ENCODE results near the gene TRIM2. TPM values are rescaled to one million over a fixed set of nuclear protein-coding genes. Genes with fewer than 3 reads are reported as not detected.

The TRIM2 gene
- polyA plus RNA-seq, 3 donors = 0.50 to 0.96 (median 0.76) TPM

- Mint-ChIP-seq H3K27ac (no peak overlapping the region), H3K27me3 (ENCODE audit: low read depth in 3 of 3) (peaks cover 11 to 15% (median 15%) of the 10 kb centered on the region in 3 donors), H3K4me3 (no peak overlapping the region), H3K9me3 (peaks cover 0 to 1% (median 0%) of the 10 kb centered on the region in 7 donors), H3K4me1 (peaks cover 11% of the 10 kb centered on the region), H3K36me3 (no peaks in the 10 kb centered on the region)
- Histone ChIP-seq H4K20me1 (ENCODE audit: insufficient read depth, low read length) (no peaks in the 10 kb centered on the region), H2AFZ (ENCODE audit: insufficient read depth, low read depth, low read length, poor library complexity, severe bottlenecking) (no peak overlapping the region), H3K4me3 (replicated peaks in 1 of 3; ENCODE audit: low read depth in 2 of 3, low read length in 3 of 3) (no peak overlapping the region), H3K4me2 (replicated peaks; ENCODE audit: extremely low read depth, low read length, poor library complexity, severe bottlenecking) (no peak overlapping the region), H3K4me1 (ENCODE audit: control insufficient read depth in 1 of 2, insufficient read depth in 2 of 2, low read length in 2 of 2) (peaks cover 4 to 15% of the 10 kb centered on the region in 2 donors), H3K9ac (ENCODE audit: insufficient read depth, low read length, poor library complexity, severe bottlenecking) (no peak overlapping the region), H3K36me3 (replicated peaks in 1 of 2; ENCODE audit: control insufficient read depth in 1 of 2, insufficient read depth in 2 of 2, low read length in 2 of 2) (no peaks in the 10 kb centered on the region), H3K27me3 (ENCODE audit: control insufficient read depth in 2 of 2, insufficient read depth in 2 of 2, low read length in 2 of 2) (peaks cover 0 to 2% of the 10 kb centered on the region in 2 donors), H3K27ac (ENCODE audit: low read depth in 1 of 2, low read length in 2 of 2) (no peak overlapping the region), H3K79me2 (ENCODE audit: insufficient read depth, low read length) (no peaks in the 10 kb centered on the region), H3K9me3 (replicated peaks in 1 of 2; ENCODE audit: control insufficient read depth in 1 of 2, insufficient read depth in 1 of 2, low read length in 2 of 2) (no peaks in the 10 kb centered on the region)
- intact Hi-C loops (cut with micrococcal nuclease) = loop anchor here in 1 of 2 donors (10.0 kb wide), 1 partner anchor 186 kb away; the partner anchor contains the start of gene MND1
- DNase-seq = no peak
- peak; percentile 22 for TF ChIP-seq CTCF (IDR thresholded peaks at IDR 0.05)
- 100% methylated on average over 1 of the region's 4 CpGs for WGBS (ENCODE audit: insufficient coverage)
Observed at GRCh38 chr4:153159016-153159415, 45.2 kb upstream of the TRIM2 start.

- Histone ChIP-seq H3K27me3 (ENCODE audit: control insufficient read depth in 2 of 2, insufficient read depth in 2 of 2, low read length in 2 of 2) (peaks cover 0 to 2% of the 10 kb centered on the region in 2 donors), H3K4me1 (ENCODE audit: control insufficient read depth in 1 of 2, insufficient read depth in 2 of 2, low read length in 2 of 2) (peaks cover 0 to 11% of the 10 kb centered on the region in 2 donors), H3K9me3 (replicated peaks in 1 of 2; ENCODE audit: control insufficient read depth in 1 of 2, insufficient read depth in 1 of 2, low read length in 2 of 2) (no peaks in the 10 kb centered on the region), H3K4me2 (replicated peaks; ENCODE audit: extremely low read depth, low read length, poor library complexity, severe bottlenecking) (no peak overlapping the region), H2AFZ (ENCODE audit: insufficient read depth, low read depth, low read length, poor library complexity, severe bottlenecking) (no peak overlapping the region), H3K9ac (ENCODE audit: insufficient read depth, low read length, poor library complexity, severe bottlenecking) (no peak overlapping the region), H3K27ac (ENCODE audit: low read depth in 1 of 2, low read length in 2 of 2) (no peak overlapping the region), H3K36me3 (replicated peaks in 1 of 2; ENCODE audit: control insufficient read depth in 1 of 2, insufficient read depth in 2 of 2, low read length in 2 of 2) (no peaks in the 10 kb centered on the region), H4K20me1 (ENCODE audit: insufficient read depth, low read length) (no peaks in the 10 kb centered on the region), H3K79me2 (ENCODE audit: insufficient read depth, low read length) (no peaks in the 10 kb centered on the region), H3K4me3 (replicated peaks in 1 of 3; ENCODE audit: low read depth in 2 of 3, low read length in 3 of 3) (no peak overlapping the region)
- intact Hi-C loops (cut with micrococcal nuclease) = loop anchor here in 1 of 2 donors (10.0 kb wide), 1 partner anchor 185 kb away; the partner anchor contains the start of gene MND1
- no CpG with 5 or more reads among the region's 5 CpGs for WGBS (ENCODE audit: insufficient coverage)
- H3K27me3 Mint-ChIP-seq (ENCODE audit: low read depth in 3 of 3) = peaks cover 7 to 11% (median 10%) of the 10 kb centered on the region in 3 donors
- no peak overlapping the region for H3K27ac Mint-ChIP-seq
- H3K36me3 Mint-ChIP-seq = no peaks in the 10 kb centered on the region
- H3K9me3 Mint-ChIP-seq = peaks cover 0 to 1% (median 0%) of the 10 kb centered on the region in 7 donors
- TF ChIP-seq CTCF (IDR thresholded peaks at IDR 0.05) = no peak
- peaks cover 6% of the 10 kb centered on the region for H3K4me1 Mint-ChIP-seq
- DNase-seq = no peak
- no peak overlapping the region for H3K4me3 Mint-ChIP-seq
Observed at GRCh38 chr4:153159728-153160221, 44.5 kb upstream of the TRIM2 start.

All from CD14-positive monocyte (primary cell).